GM23338 (cell line): ENCODE results near the gene CBFA2T2.

Source experiments
- CREB1 ChIP-seq: fragments of 250-450 bp; sonication (Bioruptor Pico); IDR thresholded peaks from 2 replicates; pipeline ENCODE4 v1.5.0; 2020; ENCODE audit warnings: low read depth, mild to moderate bottlenecking, moderate library complexity
- EZH2 ChIP-seq: fragments of 200-600 bp; sonication (generic); IDR thresholded peaks from one replicate; pipeline ENCODE4 v1.8.0; 2017; ENCODE audit warnings: antibody characterized with exemption, mild to moderate bottlenecking, low read depth; ENCODE audit not compliant: unreplicated experiment
- POLR2AphosphoS5 ChIP-seq: IDR thresholded peaks from 2 replicates; pipeline ENCODE4 v1.6.1; 2016; ENCODE audit warnings: antibody characterized with exemption, low read depth
- TF ChIP-seq, protein P1 (sequence below), 2 experiments: fragments of 200-600 bp in 1 of 2; sonication (generic) in 1 of 2; conservative IDR thresholded peaks; 2 replicates each; pipeline versions ENCODE4 v1.5.1 to v1.6.1; 2016 to 2017; ENCODE audit warnings: antibody characterized with exemption in 2 of 2, low read depth in 2 of 2, mild to moderate bottlenecking in 2 of 2, moderate library complexity in 1 of 2

DNA sequence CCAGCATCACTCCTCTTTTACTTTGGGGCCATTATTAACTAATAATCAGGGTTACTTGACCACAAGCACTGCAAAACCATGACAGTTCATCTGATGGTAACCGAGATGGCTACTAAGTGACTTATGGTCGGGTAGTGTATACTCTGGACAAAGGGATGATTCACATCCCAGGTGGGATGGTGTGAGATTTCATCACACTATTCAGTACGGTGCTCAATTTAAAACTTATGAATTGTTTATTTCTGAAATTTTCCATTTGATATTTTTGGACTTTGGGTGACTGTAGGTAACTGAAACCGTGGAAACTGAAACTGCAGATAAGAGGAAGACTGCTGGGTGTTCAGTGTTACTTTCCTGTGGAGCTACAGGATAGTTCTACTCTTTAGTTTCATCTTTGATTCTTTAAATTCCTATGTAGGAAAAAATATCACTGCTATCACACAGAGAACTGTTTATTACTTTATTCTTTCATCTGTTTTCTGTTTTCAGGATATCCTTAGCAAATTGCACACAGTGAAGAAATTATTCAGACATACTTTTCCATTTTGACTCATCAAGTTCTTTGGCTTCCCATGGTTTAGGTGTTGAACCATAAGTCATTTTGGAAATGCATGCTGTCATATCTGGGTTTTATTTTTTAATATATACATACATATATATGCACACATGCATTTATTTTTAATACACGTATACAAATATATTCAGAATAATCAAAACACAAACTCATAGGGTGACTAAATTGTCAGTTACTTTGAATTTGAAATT, 113.1 kb downstream of the CBFA2T2 start:
- TF ChIP-seq, protein P1, sequence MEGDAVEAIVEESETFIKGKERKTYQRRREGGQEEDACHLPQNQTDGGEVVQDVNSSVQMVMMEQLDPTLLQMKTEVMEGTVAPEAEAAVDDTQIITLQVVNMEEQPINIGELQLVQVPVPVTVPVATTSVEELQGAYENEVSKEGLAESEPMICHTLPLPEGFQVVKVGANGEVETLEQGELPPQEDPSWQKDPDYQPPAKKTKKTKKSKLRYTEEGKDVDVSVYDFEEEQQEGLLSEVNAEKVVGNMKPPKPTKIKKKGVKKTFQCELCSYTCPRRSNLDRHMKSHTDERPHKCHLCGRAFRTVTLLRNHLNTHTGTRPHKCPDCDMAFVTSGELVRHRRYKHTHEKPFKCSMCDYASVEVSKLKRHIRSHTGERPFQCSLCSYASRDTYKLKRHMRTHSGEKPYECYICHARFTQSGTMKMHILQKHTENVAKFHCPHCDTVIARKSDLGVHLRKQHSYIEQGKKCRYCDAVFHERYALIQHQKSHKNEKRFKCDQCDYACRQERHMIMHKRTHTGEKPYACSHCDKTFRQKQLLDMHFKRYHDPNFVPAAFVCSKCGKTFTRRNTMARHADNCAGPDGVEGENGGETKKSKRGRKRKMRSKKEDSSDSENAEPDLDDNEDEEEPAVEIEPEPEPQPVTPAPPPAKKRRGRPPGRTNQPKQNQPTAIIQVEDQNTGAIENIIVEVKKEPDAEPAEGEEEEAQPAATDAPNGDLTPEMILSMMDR (conservative IDR thresholded peaks at IDR 0.05; ENCODE audit: low read depth in 2 of 2): no peak
- TF ChIP-seq EZH2: no peak
- TF ChIP-seq CREB1 (CRISPR knock-in tag): no peak
- no peak for TF ChIP-seq POLR2AphosphoS5
